Uterus (tissue), 4 donors: ENCODE measurements around the gene C2orf49. TPM values are rescaled to one million over a fixed set of nuclear protein-coding genes. Genes with fewer than 3 reads are reported as not detected.

Source experiments
- DNase-seq, 2 donors: peaks; one replicate each; pipeline ENCODE4 v3.0.0-alpha.2; 2019 to 2020
- H3K27ac ChIP-seq, 2 donors: fragments of 200-600 bp; sonication (generic); 1 replicate in 1 of 2; 2 replicates in 1 of 2; pipeline ENCODE4 v1.5.1; 2016 to 2018
- H3K27me3 ChIP-seq, 2 donors: fragments of 200-600 bp; sonication (generic); one replicate each; pipeline ENCODE4 v1.5.1; 2018 to 2019; ENCODE audit warnings: control low read depth in 1 of 2
- H3K36me3 ChIP-seq, 2 donors: fragments of 200-600 bp; sonication (generic); one replicate each; pipeline ENCODE4 v1.5.1; 2019; ENCODE audit warnings: control low read depth in 1 of 2
- H3K4me1 ChIP-seq, 2 donors: fragments of 200-600 bp; sonication (generic); one replicate each; pipeline ENCODE4 v1.5.1; 2018 to 2019; ENCODE audit warnings: control low read depth in 1 of 2
- H3K4me3 ChIP-seq, 2 donors: fragments of 200-600 bp; sonication (generic); 1 replicate in 1 of 2; 2 replicates in 1 of 2; pipeline ENCODE4 v1.5.1; 2018 to 2019; ENCODE audit warnings: mild to moderate bottlenecking in 1 of 2
- H3K9me3 ChIP-seq, 2 donors: fragments of 200-600 bp; sonication (generic); one replicate each; pipeline ENCODE4 v1.5.1; 2019; ENCODE audit warnings: control low read depth in 1 of 2
- POLR2A ChIP-seq, 2 donors: fragments of 450-650 bp; IDR thresholded peaks; one replicate each; pipeline ENCODE4 v1.6.1; 2016; ENCODE audit warnings: antibody characterized with exemption in 2 of 2, mild to moderate bottlenecking in 1 of 2, moderate library complexity in 1 of 2
- intact Hi-C: fragments of 100-400 bp; cut with DNase I; formaldehyde crosslinking; loops from one replicate; pipeline ENCODE4 v1.15.1; 2023; ENCODE audit warnings: low total_unique reads
- total RNA-seq, 4 donors: library from RNA; depleted of rRNA in 3 of 4; stranded (reverse); fragments of >200 nt in 3 of 4; gene quantifications; one replicate each; pipeline versions ENCODE4 v1.1.0 to v1.2.4, GENCODE V29; 2014 to 2023
- TF ChIP-seq, protein P1 (sequence below), 4 experiments: fragments of 200-600 bp in 2 of 4; fragments of 450-650 bp in 2 of 4; sonication (generic) in 2 of 4; IDR thresholded peaks; one replicate each; pipeline ENCODE4 v1.5.1; 2016 to 2019; ENCODE audit warnings: antibody characterized with exemption in 4 of 4, mild to moderate bottlenecking in 2 of 4, moderate library complexity in 1 of 4
- donor health status: DM: yes; HTN: yes; CAD: no.

Gene C2orf49
- total RNA-seq, 4 donors from 2014 or later = 10.2 to 62.6 (median 22.8) TPM

DNA sequence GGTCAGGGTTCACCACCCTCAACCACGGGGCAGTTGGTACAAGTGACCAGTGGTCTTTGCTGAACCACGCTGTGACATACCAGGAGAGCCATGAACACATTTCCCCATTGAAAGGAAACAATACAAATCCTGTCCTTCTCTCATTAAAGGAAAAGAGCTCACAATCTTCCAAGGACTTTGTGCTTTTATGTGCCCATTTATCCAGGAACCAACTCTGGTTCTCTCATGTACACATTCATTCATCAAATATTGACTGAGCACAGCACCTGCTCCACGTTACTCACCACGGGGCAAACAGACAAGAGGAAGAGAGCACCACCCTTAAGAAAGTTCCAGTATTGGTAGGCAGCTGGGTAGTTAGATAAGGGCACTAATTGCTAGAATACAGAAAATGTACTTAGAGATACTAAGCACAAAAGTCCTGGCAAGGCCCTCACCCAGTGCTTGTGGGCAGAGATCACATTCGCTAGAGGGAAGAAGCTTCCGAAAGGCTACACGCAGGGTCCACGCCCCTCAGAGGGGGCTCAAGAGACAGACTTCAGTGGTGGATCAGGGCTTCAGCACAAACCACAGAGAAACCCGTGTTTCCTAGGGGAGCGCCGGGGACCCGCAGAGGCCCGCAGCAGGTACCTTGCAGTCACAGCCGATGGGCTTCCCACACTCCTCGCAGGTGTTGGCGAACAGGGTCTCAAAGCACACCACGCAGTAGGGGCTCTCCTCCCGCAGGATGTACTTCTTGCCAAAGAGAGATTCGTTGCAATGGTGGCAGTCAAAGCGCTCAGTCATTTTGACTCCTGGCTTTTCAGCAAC is 48.6 kb downstream of the C2orf49 start:
- no peak for DNase-seq
- peaks cover 0 to 6% of the 10 kb centered on the region in 2 donors for H3K4me1 ChIP-seq
- H3K36me3 ChIP-seq = no peaks in the 10 kb centered on the region
- no peak overlapping the region for H3K27ac ChIP-seq
- no peak for TF ChIP-seq POLR2A (IDR thresholded peaks at IDR 0.05)
- TF ChIP-seq, protein P1, sequence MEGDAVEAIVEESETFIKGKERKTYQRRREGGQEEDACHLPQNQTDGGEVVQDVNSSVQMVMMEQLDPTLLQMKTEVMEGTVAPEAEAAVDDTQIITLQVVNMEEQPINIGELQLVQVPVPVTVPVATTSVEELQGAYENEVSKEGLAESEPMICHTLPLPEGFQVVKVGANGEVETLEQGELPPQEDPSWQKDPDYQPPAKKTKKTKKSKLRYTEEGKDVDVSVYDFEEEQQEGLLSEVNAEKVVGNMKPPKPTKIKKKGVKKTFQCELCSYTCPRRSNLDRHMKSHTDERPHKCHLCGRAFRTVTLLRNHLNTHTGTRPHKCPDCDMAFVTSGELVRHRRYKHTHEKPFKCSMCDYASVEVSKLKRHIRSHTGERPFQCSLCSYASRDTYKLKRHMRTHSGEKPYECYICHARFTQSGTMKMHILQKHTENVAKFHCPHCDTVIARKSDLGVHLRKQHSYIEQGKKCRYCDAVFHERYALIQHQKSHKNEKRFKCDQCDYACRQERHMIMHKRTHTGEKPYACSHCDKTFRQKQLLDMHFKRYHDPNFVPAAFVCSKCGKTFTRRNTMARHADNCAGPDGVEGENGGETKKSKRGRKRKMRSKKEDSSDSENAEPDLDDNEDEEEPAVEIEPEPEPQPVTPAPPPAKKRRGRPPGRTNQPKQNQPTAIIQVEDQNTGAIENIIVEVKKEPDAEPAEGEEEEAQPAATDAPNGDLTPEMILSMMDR (IDR thresholded peaks at IDR 0.05) = no peak
- no peak overlapping the region for H3K4me3 ChIP-seq
- no peaks in the 10 kb centered on the region for H3K9me3 ChIP-seq
- intact Hi-C loops = no loop called here
- no peaks in the 10 kb centered on the region for H3K27me3 ChIP-seq

DNA sequence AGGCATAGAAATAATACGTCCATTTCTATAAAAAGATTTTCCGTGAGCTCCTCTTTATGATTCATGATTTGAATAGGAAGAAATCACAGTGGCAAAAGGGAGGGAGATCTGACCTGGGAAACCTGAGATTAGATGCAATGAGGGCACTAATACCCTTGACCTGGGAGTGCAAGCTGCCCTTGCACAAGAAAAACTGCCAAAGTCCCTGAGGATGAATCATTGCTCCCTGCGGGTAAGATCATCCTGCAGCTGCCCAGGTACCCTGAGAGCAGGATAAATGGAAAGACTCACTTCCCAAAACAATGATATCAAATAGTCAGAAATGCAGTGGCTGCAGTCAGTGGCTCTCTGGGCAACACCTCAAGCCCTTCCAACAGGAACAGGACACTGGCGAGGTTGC is 49.9 kb downstream of the C2orf49 start:
- intact Hi-C loops = no loop called here

DNA sequence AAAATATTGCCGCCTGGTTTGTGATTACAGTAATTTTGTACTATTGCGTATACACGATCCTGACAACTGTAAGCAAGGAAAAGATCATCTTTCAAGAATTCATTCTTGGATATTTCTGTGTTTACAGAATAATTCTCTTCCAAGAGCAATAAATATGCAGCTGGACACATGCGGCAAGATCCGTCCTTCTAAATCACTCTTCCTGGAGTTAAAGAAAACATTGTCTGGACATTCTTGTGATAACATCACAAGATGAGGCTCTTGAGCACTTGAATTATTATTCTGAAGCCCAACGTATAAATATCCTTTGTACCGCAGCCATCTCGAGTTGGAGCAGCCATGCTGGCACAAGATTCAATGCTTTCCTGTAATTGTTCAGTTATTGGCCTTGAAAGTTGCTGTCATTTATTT is 51.6 kb downstream of the C2orf49 start:
- no peak for TF ChIP-seq POLR2A (IDR thresholded peaks at IDR 0.05)
- intact Hi-C loops = no loop called here
- Histone ChIP-seq H3K9me3 (no peaks in the 10 kb centered on the region), H3K4me1 (peaks cover 0 to under 1% of the 10 kb centered on the region in 2 donors), H3K27ac (peak overlapping the region; percentile 12 to 74), H3K4me3 (no peak overlapping the region), H3K36me3 (no peaks in the 10 kb centered on the region), H3K27me3 (no peaks in the 10 kb centered on the region)
- no peak for DNase-seq

More for the DNA sequence above, 49.9 kb downstream of the C2orf49 start:
- Histone ChIP-seq H3K4me1 (peaks cover 0 to 4% of the 10 kb centered on the region in 2 donors), H3K36me3 (no peaks in the 10 kb centered on the region), H3K27me3 (no peaks in the 10 kb centered on the region), H3K4me3 (no peak overlapping the region), H3K9me3 (no peaks in the 10 kb centered on the region), H3K27ac (peak overlapping the region in 1 of 2 donors; percentile 6)
- no peak for TF ChIP-seq POLR2A (IDR thresholded peaks at IDR 0.05)
- TF ChIP-seq, protein P1 (IDR thresholded peaks at IDR 0.05) = no peak
- DNase-seq = no peak

DNA sequence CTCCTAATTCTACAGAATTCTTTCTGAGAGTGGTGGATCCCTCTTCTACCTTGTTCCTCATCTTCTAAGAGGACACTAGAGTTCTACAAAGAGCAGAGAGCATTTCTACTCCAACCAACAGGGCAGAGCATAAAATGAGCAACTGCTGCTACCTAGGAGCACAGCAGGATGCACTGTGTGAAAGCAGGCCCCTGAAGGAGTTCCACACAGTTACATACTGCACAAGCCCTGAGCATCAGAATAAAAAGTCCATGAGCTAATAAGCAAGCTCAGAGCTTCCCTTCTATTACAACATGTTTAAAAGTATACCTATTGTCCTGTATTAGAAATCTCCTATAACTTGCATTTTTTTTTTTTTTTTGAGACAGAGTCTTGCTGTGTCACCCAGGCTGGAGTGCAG is 53.1 kb downstream of the C2orf49 start:
- TF ChIP-seq, protein P1 (IDR thresholded peaks at IDR 0.05) = no peak
- TF ChIP-seq POLR2A (IDR thresholded peaks at IDR 0.05) = no peak
- H3K9me3 ChIP-seq = no peaks in the 10 kb centered on the region
- H3K4me3 ChIP-seq = no peak overlapping the region
- DNase-seq = no peak
- H3K4me1 ChIP-seq = no peaks in the 10 kb centered on the region
- intact Hi-C loops = no loop called here
- H3K27me3 ChIP-seq = no peaks in the 10 kb centered on the region
- no peaks in the 10 kb centered on the region for H3K36me3 ChIP-seq
- peak overlapping the region in 1 of 2 donors; percentile 21 for H3K27ac ChIP-seq

DNA sequence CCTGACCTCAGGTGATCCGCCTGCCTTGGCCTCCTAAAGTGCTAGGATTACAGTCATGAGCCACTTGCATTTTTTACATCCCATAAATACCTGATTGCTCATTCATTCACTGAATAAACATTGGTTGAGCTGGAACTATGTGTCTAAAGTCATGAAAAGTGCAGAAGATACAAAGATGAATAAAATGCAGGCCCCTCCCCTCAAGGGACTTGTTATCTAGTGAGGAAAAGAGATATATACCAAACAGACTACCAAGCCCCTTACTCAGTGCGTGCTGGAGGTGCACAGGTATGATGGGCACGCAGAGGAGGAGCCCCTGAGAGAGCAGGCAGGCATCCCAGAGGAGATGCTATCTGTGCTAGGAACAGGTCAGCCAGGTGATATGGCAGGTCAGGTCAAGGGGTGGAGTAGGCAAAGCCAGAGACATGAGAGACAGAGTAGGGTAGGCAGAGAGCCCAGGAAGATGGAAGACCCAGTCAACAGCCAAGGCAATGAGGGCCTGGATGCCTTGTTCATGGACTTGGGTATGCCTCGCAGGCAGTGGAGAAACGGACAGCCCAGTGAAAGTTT is 53.8 kb downstream of the C2orf49 start:
- TF ChIP-seq, protein P1 (IDR thresholded peaks at IDR 0.05) = no peak
- TF ChIP-seq POLR2A (IDR thresholded peaks at IDR 0.05) = no peak
- DNase-seq = no peak
- H3K27me3 ChIP-seq = no peaks in the 10 kb centered on the region
- peak overlapping the region in 1 of 2 donors; percentile 22 for H3K27ac ChIP-seq
- intact Hi-C loops = no loop called here
- H3K4me3 ChIP-seq = no peak overlapping the region
- no peaks in the 10 kb centered on the region for H3K36me3 ChIP-seq
- H3K4me1 ChIP-seq = no peaks in the 10 kb centered on the region
- no peaks in the 10 kb centered on the region for H3K9me3 ChIP-seq
